Activated CD8-positive, alpha-beta memory T cell treated with anti-CD3 and anti-CD28 coated beads for 1 hour (primary cell): ENCODE measurements around the gene NAGLU.
A peak's percentile ranks its signal among the peaks of the same experiment; 100 is the strongest.
"Not testable (repeated sequence)": the region's sequence is repeated elsewhere in the genome, so short reads cannot be mapped to it uniquely, and the experiment has no call there.

Source experiments
- DNase-seq, 2 donors: peaks; one replicate each; pipeline ENCODE4 v3.0.0-alpha.2; 2020; ENCODE audit warnings: low read depth in 1 of 2; ENCODE audit errors: extremely low read depth in 1 of 2

The NAGLU gene

DNA sequence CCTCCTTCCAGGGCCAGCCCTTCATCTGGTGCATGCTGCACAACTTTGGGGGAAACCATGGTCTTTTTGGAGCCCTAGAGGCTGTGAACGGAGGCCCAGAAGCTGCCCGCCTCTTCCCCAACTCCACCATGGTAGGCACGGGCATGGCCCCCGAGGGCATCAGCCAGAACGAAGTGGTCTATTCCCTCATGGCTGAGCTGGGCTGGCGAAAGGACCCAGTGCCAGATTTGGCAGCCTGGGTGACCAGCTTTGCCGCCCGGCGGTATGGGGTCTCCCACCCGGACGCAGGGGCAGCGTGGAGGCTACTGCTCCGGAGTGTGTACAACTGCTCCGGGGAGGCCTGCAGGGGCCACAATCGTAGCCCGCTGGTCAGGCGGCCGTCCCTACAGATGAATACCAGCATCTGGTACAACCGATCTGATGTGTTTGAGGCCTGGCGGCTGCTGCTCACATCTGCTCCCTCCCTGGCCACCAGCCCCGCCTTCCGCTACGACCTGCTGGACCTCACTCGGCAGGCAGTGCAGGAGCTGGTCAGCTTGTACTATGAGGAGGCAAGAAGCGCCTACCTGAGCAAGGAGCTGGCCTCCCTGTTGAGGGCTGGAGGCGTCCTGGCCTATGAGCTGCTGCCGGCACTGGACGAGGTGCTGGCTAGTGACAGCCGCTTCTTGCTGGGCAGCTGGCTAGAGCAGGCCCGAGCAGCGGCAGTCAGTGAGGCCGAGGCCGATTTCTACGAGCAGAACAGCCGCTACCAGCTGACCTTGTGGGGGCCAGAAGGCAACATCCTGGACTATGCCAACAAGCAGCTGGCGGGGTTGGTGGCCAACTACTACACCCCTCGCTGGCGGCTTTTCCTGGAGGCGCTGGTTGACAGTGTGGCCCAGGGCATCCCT is 7.4 kb downstream of the NAGLU start:
- DNase-seq: no peak

DNA sequence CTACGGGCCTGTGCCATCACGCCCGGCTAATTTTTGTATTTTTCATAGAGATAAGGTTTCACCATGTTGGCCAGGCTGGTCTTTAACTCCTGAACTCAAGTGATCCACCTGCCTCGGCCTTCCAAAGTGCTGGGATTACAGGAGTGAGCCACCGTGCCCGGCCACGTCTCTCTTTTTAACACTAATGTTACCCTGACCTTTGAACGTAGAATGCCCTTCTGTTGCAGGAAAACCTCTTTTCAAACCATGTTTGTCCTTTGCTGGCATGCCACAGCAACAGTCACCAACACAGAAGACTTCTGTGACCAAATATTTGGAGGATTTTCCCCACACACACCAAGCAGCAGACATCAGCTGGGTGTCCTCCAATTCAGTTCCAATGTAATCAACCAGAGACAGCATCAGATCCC is 8.8 kb downstream of the NAGLU start:
- no peak for DNase-seq

DNA sequence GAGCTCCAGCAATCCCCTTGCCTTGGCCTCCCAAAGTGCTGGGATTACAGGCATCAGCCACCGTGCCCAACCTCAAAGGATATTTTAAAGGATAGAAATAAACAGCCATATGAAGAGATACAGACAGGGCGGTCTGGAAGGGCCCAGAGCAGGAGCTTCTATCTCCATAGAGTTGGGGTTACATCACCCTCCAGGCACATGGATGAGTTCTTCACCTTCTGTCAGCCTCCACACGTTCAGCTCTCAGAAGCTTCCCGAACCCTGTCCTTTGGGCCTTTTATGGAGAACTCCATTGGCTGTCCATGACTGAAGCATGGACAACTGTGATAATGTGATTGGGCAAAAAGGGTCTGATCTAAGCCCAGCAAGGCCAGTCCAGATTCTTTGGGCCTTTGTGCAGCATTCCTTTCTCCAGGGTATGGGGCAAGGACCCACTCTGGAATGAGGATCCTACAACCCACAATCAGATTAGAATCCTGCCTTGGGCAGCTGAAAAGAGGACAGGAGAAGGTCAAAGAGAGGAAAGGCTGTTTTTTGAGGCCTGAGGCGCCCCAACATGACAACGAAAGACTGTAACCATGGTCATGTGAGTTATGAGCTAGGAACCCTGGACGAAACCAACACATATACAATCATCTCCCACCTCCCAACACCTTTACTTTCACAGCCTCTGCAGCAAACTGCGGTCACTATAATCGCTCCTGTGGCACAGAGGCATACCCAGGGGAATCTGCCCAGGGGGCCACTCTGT is 9.9 kb downstream of the NAGLU start:
- DNase-seq: not testable (repeated sequence)

DNA sequence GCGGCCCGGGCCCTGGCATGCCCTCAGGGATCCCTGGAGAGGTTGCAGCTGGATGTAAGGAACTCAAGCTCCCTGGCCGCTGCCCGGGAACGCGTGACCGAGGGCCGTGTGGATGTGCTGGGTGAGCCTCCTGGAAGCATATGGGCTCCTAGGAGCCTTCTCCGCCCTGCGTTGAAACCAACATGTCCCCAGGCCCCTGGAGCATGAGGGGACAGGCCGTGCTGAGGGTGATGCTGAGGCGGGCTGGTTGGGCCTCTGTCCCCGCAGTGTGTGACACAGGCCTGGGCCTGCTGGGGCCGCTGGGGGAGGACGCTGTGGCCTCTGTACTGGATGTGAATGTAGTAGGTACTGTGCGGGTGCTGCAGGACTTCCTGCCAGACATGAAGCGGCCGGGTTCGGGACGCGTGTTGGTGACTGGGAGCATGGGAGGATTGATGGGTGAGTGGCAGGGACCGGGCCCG is 11.0 kb downstream of the NAGLU start:
- DNase-seq: no peak

DNA sequence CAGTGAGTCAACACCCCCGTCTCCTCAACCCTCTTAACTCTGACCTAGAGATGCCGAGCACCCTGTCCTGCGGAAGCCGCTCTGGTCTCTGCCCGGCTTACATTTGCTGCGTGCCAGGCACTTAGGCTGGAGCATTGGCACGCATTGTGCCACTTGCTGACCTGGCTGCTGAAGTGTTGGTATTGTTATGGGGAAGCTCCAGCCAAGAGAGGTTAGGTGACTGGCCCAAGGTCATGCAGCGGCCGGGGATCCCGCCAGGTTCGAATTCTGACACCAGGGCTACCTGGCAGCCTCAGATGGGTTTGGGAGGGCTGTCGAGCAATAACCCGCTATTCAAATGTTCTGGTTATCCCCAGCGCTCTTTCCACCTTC is 11.6 kb downstream of the NAGLU start:
- no peak for DNase-seq

DNA sequence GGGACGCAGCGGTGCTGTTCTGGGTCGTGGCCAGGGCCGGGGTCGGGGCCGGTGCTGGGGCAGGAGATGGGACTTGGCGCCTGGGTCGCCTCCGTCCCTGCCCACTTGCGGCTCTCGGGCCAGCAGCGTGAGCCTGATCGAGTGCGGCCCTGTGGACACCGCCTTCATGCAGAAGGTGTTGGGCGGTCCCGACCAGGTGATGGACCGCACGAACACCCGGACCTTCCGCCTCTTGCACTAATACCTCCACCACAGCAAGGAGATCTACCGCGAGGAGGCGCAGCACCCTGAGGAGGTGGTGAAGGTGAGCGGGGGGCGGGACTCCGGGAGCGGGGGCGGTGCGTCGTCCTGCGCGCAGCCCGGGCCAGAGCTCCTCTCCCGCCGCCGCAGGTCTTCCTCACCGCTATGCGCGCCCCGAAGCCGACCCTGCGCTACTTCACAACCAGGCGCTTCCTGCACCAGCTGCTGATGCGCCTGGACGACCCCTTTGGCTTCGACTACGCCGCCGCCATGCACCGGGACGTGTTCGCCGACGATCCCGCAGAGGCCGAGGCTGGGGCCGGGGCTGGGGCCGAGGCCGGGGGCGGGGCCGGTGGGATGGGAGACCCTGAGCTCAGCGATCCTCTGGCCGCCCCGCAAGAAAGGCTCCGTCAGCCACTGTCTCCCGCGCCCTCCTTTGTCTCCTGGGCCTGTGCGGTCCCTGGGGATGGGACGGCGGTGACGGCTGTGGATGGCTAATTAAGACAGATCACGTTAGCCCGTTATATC is 12.2 kb downstream of the NAGLU start:
- peak; percentile 60 to 65 for DNase-seq

DNA sequence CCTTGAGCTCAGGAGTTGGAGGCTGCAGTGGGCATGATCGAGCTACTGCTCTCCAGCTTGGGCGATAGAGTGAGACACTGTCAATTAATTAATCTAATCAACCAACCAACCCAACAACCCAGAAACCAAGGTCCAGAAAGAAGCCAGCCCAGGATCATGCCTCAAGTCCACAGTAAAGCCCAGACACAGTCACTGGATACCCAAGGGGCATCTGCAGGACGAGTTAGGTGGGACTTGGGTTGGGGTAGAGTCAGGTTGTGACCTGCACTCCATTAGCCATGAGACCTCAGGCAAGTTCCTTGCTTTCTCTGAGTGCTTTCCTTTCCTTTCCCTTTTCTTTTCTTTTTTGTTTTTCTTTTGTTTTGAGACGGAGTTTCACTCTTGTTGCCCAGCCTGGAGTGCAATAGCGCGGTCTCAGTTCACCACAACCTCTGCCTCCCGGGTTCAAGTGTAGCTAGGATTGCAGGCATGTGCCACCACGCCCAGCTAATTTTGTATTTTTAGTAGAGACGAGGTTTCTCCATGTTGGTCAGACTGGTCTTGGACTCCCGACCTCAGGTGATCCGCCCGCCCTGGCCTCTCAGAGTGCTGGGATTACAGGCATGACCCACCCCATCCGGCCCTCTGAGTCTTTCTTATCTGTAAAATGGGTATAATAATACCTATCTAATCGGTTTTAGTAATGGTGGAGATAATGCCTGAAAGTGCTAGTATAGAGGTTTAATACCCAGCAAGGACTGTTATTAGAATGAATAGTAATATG is 13.1 kb downstream of the NAGLU start:
- DNase-seq: no peak

DNA sequence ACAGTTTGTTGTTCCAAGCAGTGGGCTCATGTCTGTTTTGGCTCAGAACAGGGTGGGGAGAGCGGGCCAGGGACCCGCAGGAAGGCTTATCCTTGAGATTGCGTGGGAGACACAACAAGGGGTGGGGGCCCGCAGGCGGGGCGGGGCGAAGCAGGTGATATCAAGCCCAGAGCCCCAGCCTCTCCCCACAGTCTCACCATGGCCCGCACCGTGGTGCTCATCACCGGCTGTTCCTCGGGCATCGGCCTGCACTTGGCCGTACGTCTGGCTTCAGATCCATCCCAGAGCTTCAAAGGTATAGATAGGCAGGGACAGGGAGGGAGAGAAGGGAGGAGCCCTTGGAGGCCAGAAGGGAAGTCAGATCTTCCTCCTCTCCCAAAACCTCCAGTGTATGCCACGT is 16.7 kb downstream of the NAGLU start, which contains the start of gene HSD17B1:
TSS of gene HSD17B1 (plus strand) at position 188 of the 400 bp plus-strand sequence. CDS start at position 199, 11 bp downstream.
- DNase-seq: not testable (repeated sequence)

DNA sequence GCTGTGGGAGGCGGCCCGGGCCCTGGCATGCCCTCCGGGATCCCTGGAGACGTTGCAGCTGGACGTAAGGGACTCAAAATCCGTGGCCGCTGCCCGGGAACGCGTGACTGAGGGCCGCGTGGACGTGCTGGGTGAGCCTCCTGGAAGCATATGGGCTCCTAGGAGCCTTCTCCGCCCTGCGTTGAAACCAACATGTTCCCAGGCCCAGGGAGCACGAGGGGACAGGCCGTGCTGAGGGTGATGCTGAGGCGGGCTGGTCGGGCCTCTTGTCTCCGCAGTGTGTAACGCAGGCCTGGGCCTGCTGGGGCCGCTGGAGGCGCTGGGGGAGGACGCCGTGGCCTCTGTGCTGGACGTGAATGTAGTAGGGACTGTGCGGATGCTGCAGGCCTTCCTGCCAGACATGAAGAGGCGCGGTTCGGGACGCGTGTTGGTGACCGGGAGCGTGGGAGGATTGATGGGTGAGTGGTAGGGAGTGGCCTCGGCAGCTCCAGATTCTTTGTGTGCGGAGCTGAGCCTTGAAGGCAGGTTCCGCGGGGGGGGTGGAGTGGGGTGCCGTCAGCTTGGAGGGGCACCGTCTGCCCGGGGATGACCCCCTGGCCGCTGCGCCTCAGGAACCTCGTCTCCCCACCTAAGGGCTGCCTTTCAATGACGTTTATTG is 17.2 kb downstream of the NAGLU start:
- DNase-seq: no peak

DNA sequence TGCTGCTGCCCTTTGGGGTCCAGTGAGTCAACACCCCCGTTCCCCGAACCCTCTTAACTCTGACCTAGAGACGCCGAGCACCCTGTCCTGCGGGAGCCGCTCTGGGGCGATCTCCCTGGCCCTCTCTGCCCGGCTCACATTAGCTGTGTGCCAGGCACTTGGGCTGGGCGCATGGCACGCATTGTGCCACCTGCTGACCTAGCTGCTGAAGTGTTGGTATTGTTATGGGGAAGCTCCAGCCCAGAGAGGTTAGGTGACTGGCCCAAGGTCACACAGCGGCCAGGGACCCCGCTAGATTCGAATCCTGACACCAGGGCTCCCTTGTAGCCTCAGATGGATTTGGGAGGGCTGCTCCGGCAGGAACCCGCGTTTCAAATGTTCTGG is 17.8 kb downstream of the NAGLU start:
- no peak for DNase-seq

DNA sequence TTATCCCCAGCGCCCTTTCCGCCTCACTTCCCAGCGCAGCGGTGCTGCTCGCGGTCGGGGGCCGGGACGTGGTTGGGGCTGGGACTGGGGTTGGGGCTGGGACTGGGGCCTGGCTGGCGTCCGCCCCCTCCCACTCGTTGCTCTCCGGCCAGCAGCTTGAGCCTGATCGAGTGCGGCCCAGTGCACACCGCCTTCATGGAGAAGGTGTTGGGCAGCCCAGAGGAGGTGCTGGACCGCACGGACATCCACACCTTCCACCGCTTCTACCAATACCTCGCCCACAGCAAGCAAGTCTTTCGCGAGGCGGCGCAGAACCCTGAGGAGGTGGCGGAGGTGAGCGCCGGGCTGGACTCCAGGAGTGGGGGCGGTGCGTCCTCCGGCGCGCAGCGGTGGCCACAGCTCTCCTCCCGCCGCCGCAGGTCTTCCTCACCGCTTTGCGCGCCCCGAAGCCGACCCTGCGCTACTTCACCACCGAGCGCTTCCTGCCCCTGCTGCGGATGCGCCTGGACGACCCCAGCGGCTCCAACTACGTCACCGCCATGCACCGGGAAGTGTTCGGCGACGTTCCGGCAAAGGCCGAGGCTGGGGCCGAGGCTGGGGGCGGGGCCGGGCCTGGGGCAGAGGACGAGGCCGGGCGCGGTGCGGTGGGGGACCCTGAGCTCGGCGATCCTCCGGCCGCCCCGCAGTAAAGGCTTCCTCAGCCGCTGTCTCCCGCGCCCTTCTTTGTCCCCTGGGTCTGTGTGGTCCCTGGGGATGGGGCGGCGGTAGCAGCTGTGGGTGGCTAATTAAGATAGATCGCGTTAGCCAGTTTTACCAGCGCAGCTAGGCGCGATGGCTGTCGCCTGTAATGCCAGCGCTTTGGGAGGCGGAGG is 18.4 kb downstream of the NAGLU start:
- peak; percentile 42 to 62 for DNase-seq

DNA sequence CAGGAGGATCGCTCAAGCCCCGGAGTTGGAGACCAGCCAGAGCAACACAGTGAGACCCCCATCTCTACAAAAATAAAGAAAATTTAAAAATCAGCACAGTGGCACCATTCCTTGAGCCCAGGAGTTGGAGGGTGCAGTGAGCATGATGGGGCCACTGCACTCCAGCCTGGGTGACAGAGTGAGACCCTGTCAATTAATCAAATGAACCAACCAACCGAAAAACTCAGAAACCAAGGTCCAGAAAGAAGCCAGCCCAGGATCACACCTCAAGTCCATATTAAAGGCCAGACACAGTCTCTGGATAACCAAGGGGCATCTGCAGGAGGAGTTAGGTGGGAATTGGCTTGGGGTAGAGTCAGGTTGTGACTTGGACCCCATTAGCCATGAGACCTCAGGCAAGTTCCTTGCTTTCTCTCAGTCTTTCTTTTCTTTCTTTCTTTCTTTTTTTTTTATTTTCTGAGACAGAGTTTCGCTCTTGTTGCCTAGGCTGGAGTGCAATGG is 19.1 kb downstream of the NAGLU start:
- DNase-seq: no peak

DNA sequence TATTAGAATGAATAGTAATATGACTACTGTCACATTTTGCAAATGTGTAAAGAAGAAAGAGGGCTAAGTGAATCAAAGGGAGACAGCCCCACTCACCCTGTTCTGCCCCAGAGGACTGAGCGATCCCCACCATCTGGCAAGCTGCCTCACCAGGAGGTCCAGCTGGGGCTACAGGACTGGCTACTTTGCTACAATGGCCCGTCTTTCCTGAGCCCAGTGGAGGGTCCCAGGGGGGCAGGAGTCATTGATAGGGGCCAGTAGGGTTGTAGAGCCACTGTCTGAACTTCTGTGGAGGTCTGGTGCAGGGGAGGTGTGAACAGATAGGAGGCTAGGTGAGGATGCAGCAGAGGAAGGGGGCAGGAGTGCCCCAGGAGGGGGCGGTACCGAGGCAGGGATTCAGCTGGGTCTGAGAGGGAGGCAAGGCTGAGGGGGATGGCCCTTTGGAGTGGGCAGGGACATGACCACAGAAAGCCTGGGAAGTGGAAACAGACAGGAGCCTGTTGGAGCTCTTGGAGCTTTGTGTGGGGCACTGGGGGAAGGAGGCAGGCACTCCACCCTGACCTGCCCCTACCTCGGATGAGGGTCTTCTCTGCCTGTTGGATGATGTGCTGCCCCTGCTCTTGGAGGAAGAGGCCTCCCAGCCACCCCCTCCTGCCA is 20.0 kb downstream of the NAGLU start:
- not testable (repeated sequence) for DNase-seq

DNA sequence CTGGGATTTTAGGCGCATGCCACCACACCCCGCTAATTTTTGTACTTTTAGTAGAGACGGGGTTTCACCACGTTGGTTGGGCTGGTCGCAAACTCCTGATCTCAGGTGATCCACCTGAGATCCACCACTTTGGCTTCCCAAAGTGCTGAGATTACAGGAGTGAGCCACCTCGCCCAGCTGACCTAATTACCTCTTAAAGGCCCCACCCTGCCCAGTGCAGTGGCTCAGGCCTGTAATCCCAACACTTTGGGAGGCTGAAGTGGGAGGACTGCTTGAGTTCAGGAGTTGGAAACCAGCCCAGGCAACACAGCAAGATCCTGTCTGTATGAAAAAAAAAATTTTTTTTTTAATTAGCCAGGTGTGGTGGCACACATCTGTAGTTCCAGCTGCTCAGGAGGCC is 23.0 kb downstream of the NAGLU start:
- no peak for DNase-seq

DNA sequence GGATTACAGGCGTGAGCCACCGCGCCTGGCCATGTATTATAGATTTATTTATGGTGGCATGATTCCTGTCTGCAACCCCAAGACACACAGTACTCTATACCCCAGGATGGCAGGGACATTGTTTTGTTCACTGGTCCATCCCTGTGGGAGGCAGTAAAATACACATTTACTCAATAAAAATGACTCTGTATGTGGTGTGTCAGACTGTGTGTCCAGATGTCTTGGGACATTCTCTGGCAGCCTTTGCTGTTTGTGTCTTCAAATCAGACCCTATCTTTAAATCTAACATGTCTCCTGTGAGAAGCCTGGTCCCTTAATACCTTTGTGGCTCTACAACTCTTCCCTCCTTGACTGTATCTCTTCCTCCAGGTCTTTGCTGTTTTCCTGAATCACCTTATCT is 24.2 kb downstream of the NAGLU start:
- no peak for DNase-seq

DNA sequence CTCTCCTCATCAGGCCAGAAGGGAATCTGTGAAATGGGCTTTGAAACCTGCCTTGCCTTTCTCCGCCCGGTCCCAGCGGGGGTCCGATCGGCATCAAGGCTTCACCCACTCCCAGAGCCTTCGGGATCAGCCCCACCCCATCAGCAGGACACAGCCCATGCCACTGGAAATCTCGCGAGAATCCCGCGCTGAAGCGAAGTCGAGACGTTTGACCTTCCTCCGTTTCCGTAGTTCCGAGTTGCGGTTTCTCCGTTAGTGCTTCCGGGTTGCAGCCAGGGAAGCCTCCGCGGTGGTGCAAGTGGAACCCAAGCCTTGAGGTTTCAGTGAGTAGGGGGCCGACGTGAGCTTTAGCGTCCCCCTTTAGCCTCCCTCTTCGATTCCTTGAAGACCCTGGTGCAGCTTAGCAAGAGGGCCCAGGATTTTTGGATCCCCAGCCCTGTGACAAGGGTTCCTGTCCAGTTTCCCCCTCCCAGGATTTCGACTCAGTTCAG is 25.9 kb downstream of the NAGLU start, which contains the start of gene COASY:
TSS of gene COASY (plus strand) at position 252 of the 491 bp plus-strand sequence. CDS start 475 bp downstream, outside the sequence.
- peak; percentile 81 for DNase-seq

DNA sequence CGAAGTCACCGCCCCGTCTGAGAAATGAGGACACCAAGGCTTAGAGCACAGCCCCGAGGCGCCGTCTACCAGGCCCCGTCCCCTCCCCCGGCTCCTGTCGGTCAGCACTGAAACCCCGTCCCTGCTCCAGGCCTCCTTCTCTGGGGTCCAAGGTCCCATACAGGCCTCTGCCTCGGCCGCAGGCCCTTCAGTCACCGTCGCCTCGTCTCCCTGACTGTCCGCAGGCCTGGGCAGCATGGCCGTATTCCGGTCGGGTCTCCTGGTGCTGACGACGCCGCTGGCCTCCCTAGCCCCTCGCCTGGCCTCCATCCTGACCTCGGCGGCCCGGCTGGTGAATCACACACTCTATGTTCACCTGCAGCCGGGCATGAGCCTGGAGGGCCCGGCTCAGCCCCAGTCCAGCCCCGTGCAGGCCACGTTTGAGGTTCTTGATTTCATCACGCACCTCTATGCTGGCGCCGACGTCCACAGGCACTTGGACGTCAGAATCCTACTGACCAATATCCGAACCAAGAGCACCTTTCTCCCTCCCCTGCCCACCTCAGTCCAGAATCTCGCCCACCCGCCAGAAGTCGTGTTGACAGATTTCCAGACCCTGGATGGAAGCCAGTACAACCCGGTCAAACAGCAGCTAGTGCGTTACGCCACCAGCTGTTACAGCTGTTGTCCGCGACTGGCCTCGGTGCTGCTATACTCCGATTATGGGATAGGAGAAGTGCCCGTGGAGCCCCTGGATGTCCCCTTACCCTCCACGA is 26.5 kb downstream of the NAGLU start:
- DNase-seq: no peak
